Measurements from ENCODE around the gene HMCN2.

The HMCN2 gene

DNA sequence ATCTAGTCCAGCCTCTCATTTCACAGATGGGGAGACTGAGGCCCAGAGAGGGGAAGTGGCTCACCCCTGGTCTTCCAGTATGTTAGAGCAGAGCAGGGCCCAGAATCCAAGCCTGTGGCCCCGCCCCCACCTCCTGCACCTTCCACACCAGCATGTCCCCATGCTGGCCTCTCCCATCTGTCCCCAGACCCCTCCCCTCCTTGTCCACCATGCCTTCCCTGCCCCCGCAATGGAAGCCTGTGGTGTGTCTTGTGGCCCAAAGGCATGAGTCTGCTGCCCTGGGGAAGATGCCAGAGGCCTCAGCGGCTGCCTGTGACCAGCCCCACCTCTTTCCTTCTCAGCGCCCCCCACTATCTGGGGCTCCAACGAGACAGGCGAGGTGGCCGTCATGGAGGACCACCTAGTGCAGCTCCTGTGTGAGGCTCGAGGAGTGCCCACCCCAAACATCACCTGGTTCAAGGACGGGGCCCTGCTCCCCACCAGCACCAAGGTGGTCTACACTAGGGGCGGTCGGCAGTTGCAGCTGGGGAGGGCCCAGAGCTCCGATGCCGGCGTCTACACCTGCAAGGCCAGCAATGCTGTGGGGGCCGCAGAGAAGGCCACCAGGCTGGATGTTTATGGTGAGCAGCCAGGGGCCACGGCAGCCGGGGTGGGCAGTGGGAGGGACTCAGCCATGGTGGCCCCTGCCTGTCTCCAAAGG is 87.2 kb downstream of the HMCN2 start:
- TF ChIP-seq, protein P1, sequence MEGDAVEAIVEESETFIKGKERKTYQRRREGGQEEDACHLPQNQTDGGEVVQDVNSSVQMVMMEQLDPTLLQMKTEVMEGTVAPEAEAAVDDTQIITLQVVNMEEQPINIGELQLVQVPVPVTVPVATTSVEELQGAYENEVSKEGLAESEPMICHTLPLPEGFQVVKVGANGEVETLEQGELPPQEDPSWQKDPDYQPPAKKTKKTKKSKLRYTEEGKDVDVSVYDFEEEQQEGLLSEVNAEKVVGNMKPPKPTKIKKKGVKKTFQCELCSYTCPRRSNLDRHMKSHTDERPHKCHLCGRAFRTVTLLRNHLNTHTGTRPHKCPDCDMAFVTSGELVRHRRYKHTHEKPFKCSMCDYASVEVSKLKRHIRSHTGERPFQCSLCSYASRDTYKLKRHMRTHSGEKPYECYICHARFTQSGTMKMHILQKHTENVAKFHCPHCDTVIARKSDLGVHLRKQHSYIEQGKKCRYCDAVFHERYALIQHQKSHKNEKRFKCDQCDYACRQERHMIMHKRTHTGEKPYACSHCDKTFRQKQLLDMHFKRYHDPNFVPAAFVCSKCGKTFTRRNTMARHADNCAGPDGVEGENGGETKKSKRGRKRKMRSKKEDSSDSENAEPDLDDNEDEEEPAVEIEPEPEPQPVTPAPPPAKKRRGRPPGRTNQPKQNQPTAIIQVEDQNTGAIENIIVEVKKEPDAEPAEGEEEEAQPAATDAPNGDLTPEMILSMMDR (IDR thresholded peaks at IDR 0.05): no peak
- TF ChIP-seq ZFX (IDR thresholded peaks at IDR 0.05; ENCODE audit: borderline replicate concordance): no peak
- no peak overlapping the region for H3K27ac ChIP-seq

- TF ChIP-seq, protein P1 (IDR thresholded peaks at IDR 0.05): no peak
- TF ChIP-seq ZFX (IDR thresholded peaks at IDR 0.05; ENCODE audit: borderline replicate concordance): no peak
- H3K27ac ChIP-seq: no peak overlapping the region
Measured at GRCh38 chr9:130354378-130354777, 88.8 kb downstream of the HMCN2 start.

DNA sequence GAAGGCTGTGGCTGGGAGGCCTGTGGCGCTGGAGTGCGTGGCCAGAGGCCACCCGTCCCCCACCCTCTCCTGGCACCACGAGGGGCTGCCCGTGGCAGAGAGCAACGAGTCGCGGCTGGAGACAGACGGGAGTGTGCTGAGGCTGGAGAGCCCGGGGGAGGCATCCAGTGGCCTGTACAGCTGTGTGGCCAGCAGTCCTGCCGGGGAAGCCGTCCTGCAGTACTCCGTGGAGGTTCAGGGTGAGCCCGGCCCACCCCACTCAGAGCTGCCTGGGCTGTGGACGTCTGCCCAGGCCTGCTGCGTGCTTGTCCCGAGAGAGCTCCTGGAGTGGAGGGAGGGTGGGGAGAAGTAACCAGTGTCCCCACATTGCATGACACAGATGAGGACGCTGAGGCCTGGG is 89.2 kb downstream of the HMCN2 start:
- TF ChIP-seq, protein P1 (IDR thresholded peaks at IDR 0.05): no peak
- TF ChIP-seq ZFX (IDR thresholded peaks at IDR 0.05; ENCODE audit: borderline replicate concordance): no peak
- no peak overlapping the region for H3K27ac ChIP-seq

GRCh38 chr9:130356033-130356432 is 90.5 kb downstream of the HMCN2 start:
- no peak for TF ChIP-seq ZFX (IDR thresholded peaks at IDR 0.05; ENCODE audit: borderline replicate concordance)
- TF ChIP-seq, protein P1 (IDR thresholded peaks at IDR 0.05): no peak
- H3K27ac ChIP-seq: no peak overlapping the region

GRCh38 chr9:130356877-130357584 is 91.5 kb downstream of the HMCN2 start:
- H3K27ac ChIP-seq: no peak overlapping the region
- TF ChIP-seq, protein P1 (IDR thresholded peaks at IDR 0.05): no peak
- TF ChIP-seq ZFX (IDR thresholded peaks at IDR 0.05; ENCODE audit: borderline replicate concordance): no peak

DNA sequence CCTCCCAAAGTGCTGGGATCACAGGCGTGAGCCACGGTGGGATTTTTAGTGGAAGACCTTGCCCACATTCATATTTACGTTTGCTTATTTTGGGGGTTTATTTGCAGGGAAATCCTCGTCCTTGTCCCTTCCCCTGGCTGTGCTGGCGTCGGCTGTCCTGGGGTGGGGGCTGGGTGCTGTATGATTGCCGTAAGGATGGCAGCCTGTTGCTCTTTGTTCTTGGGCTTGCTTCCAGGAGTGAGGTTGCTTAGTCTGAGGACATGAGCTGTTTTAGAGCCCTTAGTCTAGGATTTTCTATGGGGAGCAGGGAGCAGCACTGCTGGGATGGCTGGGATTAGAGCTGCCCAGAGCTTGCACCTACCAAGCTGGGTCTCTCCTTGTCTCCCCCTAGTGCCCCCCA is 93.4 kb downstream of the HMCN2 start:
- H3K27ac ChIP-seq: no peak overlapping the region
- TF ChIP-seq ZFX (IDR thresholded peaks at IDR 0.05; ENCODE audit: borderline replicate concordance): no peak
- TF ChIP-seq, protein P1 (IDR thresholded peaks at IDR 0.05): no peak

- TF ChIP-seq, protein P1 (IDR thresholded peaks at IDR 0.05): no peak
- no peak for TF ChIP-seq ZFX (IDR thresholded peaks at IDR 0.05; ENCODE audit: borderline replicate concordance)
- no peak overlapping the region for H3K27ac ChIP-seq
Measured at GRCh38 chr9:130359819-130360218, 94.3 kb downstream of the HMCN2 start.

Measured in 22Rv1 (cell line).